ENCODE measurements around the gene KRT82. TPM values are rescaled to one million over a fixed set of nuclear protein-coding genes. Genes with fewer than 3 reads are reported as not detected.

The KRT82 gene
- polyA plus RNA-seq, 1 experiment, result not detected

DNA sequence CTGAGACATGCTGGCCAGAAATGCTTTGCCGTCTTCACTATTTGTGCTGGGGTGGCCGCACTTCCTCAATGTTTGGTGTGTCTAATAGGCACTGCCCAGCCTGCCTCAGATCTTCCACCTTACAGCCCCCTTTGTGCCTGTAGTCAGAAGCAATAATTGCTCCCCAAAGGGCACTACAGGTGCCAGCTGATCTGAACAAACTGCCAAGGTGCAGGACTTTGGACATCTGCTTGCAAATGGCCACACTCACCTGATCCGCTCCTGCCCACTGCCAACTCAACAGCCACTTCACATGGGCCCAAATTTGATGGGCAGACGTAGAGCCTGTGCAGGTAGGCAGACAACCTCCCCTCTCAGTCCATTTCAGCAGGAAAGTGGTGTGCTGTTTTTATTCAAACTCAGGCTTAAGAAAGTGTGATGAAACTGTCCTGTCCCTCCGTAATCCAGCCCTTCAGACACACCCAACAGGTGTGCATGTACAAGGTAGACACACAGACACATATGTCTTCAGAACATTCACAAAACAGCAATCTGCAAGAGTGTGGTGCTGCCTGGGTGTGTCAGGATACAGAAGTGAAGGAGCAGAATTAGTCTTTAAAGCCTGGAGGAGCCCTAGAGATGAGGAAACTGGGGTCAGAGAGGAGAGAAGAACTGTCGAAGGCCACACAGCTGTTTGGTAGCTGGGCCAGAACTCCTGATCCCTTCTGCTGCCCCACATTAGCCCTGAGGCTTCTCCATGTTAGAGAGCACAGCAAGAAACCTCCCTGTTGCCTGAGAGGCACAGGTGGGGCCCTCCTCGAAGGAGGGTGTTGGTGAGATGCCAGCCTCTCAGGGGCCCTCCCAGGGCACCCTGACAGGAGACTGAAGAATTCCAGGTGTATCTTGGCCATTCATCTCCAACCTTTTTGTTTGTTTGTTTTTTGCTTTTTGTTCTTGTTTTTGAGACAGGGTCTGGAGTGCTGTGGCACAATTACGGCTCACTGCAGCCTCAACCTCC lies 32.5 kb upstream of the KRT82 start:
- no peak for TF ChIP-seq CTCF (IDR thresholded peaks at IDR 0.05; ENCODE audit: low read depth, low read length)
- H3K4me3 ChIP-seq (ENCODE audit: low read depth, low read length), result no peak overlapping the region
- CTCF ChIA-PET, result no interaction called here
- DNase-seq (ENCODE audit: low read depth, low spot score), result no peak
- H3K27me3 ChIP-seq (ENCODE audit: control insufficient read depth, insufficient read depth, low read length), result peaks cover 3% of the 10 kb centered on the region
- no peaks in the 10 kb centered on the region for H3K9me3 ChIP-seq (ENCODE audit: control insufficient read depth, insufficient read depth, low read length)
- no peak overlapping the region for H3K27ac ChIP-seq (ENCODE audit: low read depth, low read length)
- POLR2A ChIA-PET, result no interaction called here

GRCh38 chr12:52437508-52437907 lies 31.4 kb upstream of the KRT82 start:
- no peak for DNase-seq (ENCODE audit: low read depth, low spot score)
- no peak for TF ChIP-seq CTCF (IDR thresholded peaks at IDR 0.05; ENCODE audit: low read depth, low read length)
- CTCF ChIA-PET, result no interaction called here
- no peak overlapping the region for H3K4me3 ChIP-seq (ENCODE audit: low read depth, low read length)
- H3K27ac ChIP-seq (ENCODE audit: low read depth, low read length), result no peak overlapping the region
- no peaks in the 10 kb centered on the region for H3K9me3 ChIP-seq (ENCODE audit: control insufficient read depth, insufficient read depth, low read length)
- H3K27me3 ChIP-seq (ENCODE audit: control insufficient read depth, insufficient read depth, low read length), result peaks cover 8% of the 10 kb centered on the region
- POLR2A ChIA-PET, result no interaction called here

GRCh38 chr12:52436828-52437474 lies 30.8 kb upstream of the KRT82 start:
- DNase-seq (ENCODE audit: low read depth, low spot score), result no peak
- Histone ChIP-seq H3K9me3 (ENCODE audit: control insufficient read depth, insufficient read depth, low read length) (no peaks in the 10 kb centered on the region), H3K4me3 (ENCODE audit: low read depth, low read length) (no peak overlapping the region), H3K27ac (ENCODE audit: low read depth, low read length) (no peak overlapping the region), H3K27me3 (ENCODE audit: control insufficient read depth, insufficient read depth, low read length) (peaks cover 8% of the 10 kb centered on the region)
- POLR2A ChIA-PET, result no interaction called here
- no peak for TF ChIP-seq CTCF (IDR thresholded peaks at IDR 0.05; ENCODE audit: low read depth, low read length)
- CTCF ChIA-PET, result no interaction called here

DNA sequence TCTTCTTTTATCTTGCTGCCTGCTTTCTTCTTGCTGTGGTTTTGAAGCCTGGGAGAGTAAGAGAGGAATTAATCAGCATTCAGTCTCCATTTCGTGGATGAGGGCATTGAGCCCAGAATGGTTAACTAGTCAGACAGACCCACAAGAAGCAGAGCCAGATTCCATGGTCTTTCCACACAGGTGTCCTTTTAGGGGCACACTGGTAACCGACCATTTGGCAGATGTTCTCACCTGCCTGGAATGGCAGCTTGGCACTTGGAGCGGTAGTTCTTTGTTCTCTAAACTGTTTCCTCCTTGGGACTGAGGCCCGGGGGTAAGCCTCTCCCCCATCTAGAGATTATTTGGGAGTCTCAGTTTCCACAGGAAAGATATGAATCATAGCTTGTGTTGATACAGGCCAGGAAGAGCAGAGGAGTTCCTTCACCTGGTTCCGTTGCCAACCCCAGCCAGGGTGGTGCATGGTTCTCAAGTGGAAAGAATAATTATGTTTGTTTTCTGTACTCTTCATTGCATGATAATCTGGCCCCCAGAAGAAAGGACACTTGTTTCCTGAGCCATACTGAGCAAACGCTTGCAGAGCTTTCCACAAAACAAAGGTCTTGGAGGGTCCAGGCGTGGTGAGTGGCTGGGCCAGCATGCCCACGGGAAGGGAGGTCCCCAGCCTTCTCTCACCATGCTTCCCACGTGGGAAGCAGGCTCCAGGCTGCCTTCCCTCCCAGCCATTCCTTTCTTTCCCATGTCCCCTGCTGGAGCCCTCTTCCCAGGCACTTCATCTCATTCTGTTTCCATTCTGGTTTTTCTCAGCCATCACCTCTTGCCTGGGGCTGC lies 30.1 kb upstream of the KRT82 start:
- Histone ChIP-seq H3K27ac (ENCODE audit: low read depth, low read length) (no peak overlapping the region), H3K4me3 (ENCODE audit: low read depth, low read length) (no peak overlapping the region), H3K27me3 (ENCODE audit: control insufficient read depth, insufficient read depth, low read length) (peaks cover 10% of the 10 kb centered on the region), H3K9me3 (ENCODE audit: control insufficient read depth, insufficient read depth, low read length) (no peaks in the 10 kb centered on the region)
- no peak for DNase-seq (ENCODE audit: low read depth, low spot score)
- TF ChIP-seq CTCF (IDR thresholded peaks at IDR 0.05; ENCODE audit: low read depth, low read length), result no peak
- ChIA-PET POLR2A (no interaction called here), CTCF (no interaction called here)

Measured in AG04450 (cell line).